ENCODE data around the gene CBLN4. TPM values are rescaled to one million over a fixed set of nuclear protein-coding genes. Genes with fewer than 3 reads are reported as not detected.

CBLN4 gene
- total and polyA plus RNA-seq, 2 of the 8 experiments (the other 6 are each of a cell fraction or from before 2014, with no cell fraction given), result 0.03 to 0.13 TPM

DNA sequence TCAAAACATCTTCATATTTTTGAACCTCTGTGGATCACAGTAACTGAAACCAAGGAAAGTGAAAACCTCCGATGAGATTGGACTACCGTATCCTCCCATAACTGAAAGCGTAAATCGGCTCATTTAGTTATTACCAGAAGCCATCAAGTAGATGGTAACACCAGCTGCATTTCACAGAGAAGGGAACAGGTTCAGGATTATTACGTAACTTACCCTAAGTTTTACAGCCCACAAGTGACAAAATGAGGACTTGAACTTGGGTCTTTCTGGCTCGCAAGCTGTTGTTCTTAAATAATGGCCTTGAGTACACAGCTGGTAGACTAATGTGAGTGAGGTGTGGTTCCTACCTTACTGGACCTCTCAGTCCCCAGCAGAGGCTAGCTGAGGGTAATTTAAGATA is 37.9 kb upstream of the CBLN4 start:
- WGBS, 2 experiments (ENCODE audit: extremely low coverage in 1 of 2, insufficient coverage in 1 of 2, insufficient read length in 1 of 2, insufficient replicate concordance in 2 of 2, low coverage in 1 of 2, low lambda C conversion rate in 2 of 2, missing lambda C conversion rate in 1 of 2), result 82% methylated on average over 6 of the region's 6 CpGs; no CpG with 5 or more reads in 1 of the 2 experiments
- DNase-seq (ENCODE audit: low read depth in 1 of 2, low spot score in 2 of 2) (no peak), FAIRE-seq (no peak)
- no peak overlapping the region for H2BK5ac ChIP-seq (ENCODE audit: low read depth, low read length)
- H3K9ac ChIP-seq (replicated peaks in 1 of 4; ENCODE audit: extremely low read depth in 1 of 4, low read depth in 3 of 4, low read length in 3 of 4), result no peak overlapping the region
- CTCF ChIA-PET (ENCODE audit: partially characterized antibody), result no interaction called here
- no peak overlapping the region for H3K4me3 ChIP-seq (ENCODE audit: extremely low read depth in 1 of 4, insufficient read depth in 2 of 4, low read depth in 3 of 4, low read length in 4 of 4)
- no peaks in the 10 kb centered on the region for H3K23me2 ChIP-seq (ENCODE audit: low read depth, low read length)
- no peaks in the 10 kb centered on the region for H3K36me3 ChIP-seq (ENCODE audit: control insufficient read depth in 2 of 4, insufficient read depth in 4 of 4, low read length in 3 of 4)
- H3K79me2 ChIP-seq (ENCODE audit: control insufficient read depth in 1 of 2, insufficient read depth in 2 of 2, low read length in 2 of 2), result no peaks in the 10 kb centered on the region
- H4K8ac ChIP-seq (ENCODE audit: extremely low read depth, insufficient read depth, low read length), result no peak overlapping the region
- H3K27ac ChIP-seq (ENCODE audit: low read depth, low read length), result no peak overlapping the region
- no peak overlapping the region for H2BK120ac ChIP-seq (replicated peaks; ENCODE audit: low read depth, low read length)
- H3K56ac ChIP-seq (replicated peaks; ENCODE audit: insufficient read length, low read depth, low read length), result no peak overlapping the region
- H2AK5ac ChIP-seq (ENCODE audit: low read depth, low read length), result no peak overlapping the region
- H3K27me3 ChIP-seq (replicated peaks in 1 of 4; ENCODE audit: control insufficient read depth in 3 of 4, extremely low read depth in 1 of 4, insufficient read depth in 3 of 4, low read length in 3 of 4), result no peaks in the 10 kb centered on the region
- H3K18ac ChIP-seq (ENCODE audit: extremely low read depth, low read length), result no peak overlapping the region
- H2BK15ac ChIP-seq (ENCODE audit: low read length), result no peak overlapping the region
- no peak overlapping the region for H3K14ac ChIP-seq (ENCODE audit: insufficient read length)
- H4K20me1 ChIP-seq (replicated peaks in 1 of 2; ENCODE audit: control insufficient read depth in 1 of 2, insufficient read depth in 2 of 2, low read length in 2 of 2), result no peaks in the 10 kb centered on the region
- peaks cover 75 to 88% of the 10 kb centered on the region in 2 experiments for H3K9me3 ChIP-seq (ENCODE audit: insufficient read depth in 2 of 2, low read depth in 1 of 2, low read length in 1 of 2)
- no peak overlapping the region for H3K23ac ChIP-seq (ENCODE audit: insufficient read length)
- no peak overlapping the region for H4K5ac ChIP-seq (ENCODE audit: insufficient read length, low read depth, low read length)
- no peak overlapping the region for H3K4ac ChIP-seq (replicated peaks; ENCODE audit: insufficient read length, low read depth, low read length)
- H3K4me2 ChIP-seq (ENCODE audit: insufficient read depth in 1 of 2, low read depth in 2 of 2, low read length in 2 of 2), result no peak overlapping the region
- no peak overlapping the region for H2BK20ac ChIP-seq (ENCODE audit: low read length)
- H2AFZ ChIP-seq (ENCODE audit: low read length), result no peak overlapping the region
- H3K79me1 ChIP-seq (ENCODE audit: low read depth, low read length), result no peaks in the 10 kb centered on the region
- no peak overlapping the region for H4K91ac ChIP-seq (replicated peaks; ENCODE audit: insufficient read length, low read length)
- POLR2A ChIA-PET (ENCODE audit: partially characterized antibody), result no interaction called here
- H3K4me1 ChIP-seq (replicated peaks in 1 of 4; ENCODE audit: control insufficient read depth in 3 of 4, insufficient read depth in 4 of 4, low read length in 3 of 4), result no peaks in the 10 kb centered on the region
- no peak overlapping the region for H2BK12ac ChIP-seq (ENCODE audit: low read depth, low read length)
- no peak for TF ChIP-seq SP4 (IDR thresholded peaks at IDR 0.05; ENCODE audit: low read length)
- TF ChIP-seq NANOG (IDR thresholded peaks at IDR 0.05; ENCODE audit: insufficient read depth, low read depth, low read length, poor library complexity, severe bottlenecking), result no peak
- no peak for TF ChIP-seq CHD2 (IDR thresholded peaks at IDR 0.05; ENCODE audit: low read length)
- no peak for TF ChIP-seq BACH1 (IDR thresholded peaks at IDR 0.05; ENCODE audit: low read length)
- TF ChIP-seq JUND (IDR thresholded peaks at IDR 0.05; ENCODE audit: low read length), result no peak
- no peak for TF ChIP-seq SAP30 (IDR thresholded peaks at IDR 0.05; ENCODE audit: insufficient read depth, insufficient replicate concordance, low read length)
- TF ChIP-seq KDM1A (IDR thresholded peaks at IDR 0.05; ENCODE audit: borderline replicate concordance, low read length), result no peak
- no peak for TF ChIP-seq MAFK (IDR thresholded peaks at IDR 0.05; ENCODE audit: low read depth, low read length)
- no peak for TF ChIP-seq HDAC2 (IDR thresholded peaks at IDR 0.05; ENCODE audit: borderline replicate concordance in 1 of 2, low read depth in 2 of 2, low read length in 2 of 2)
- no peak for TF ChIP-seq EGR1 (IDR thresholded peaks at IDR 0.05; ENCODE audit: borderline replicate concordance, low read depth, low read length)
- no peak for TF ChIP-seq GTF2F1 (IDR thresholded peaks at IDR 0.05; ENCODE audit: borderline replicate concordance, low read depth, low read length)
- no peak for TF ChIP-seq ASH2L (IDR thresholded peaks at IDR 0.05; ENCODE audit: low read length)
- TF ChIP-seq, protein P1, sequence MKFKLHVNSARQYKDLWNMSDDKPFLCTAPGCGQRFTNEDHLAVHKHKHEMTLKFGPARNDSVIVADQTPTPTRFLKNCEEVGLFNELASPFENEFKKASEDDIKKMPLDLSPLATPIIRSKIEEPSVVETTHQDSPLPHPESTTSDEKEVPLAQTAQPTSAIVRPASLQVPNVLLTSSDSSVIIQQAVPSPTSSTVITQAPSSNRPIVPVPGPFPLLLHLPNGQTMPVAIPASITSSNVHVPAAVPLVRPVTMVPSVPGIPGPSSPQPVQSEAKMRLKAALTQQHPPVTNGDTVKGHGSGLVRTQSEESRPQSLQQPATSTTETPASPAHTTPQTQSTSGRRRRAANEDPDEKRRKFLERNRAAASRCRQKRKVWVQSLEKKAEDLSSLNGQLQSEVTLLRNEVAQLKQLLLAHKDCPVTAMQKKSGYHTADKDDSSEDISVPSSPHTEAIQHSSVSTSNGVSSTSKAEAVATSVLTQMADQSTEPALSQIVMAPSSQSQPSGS (IDR thresholded peaks at IDR 0.05; ENCODE audit: low read length), result no peak

Measured in H1 (cell line).